Right lobe of liver (tissue), 4 donors: ENCODE results near the gene VPS37C.
"Not testable (repeated sequence)": the region's sequence is repeated elsewhere in the genome, so short reads cannot be mapped to it uniquely, and the experiment has no call there.

ENCODE experiments used
- CTCF ChIP-seq, 4 donors: fragments of 200-600 bp in 3 of 4; fragments of 450-650 bp in 1 of 4; IDR thresholded peaks; one replicate each; pipeline versions ENCODE4 v1.5.1 to v1.8.0; 2016 to 2022; ENCODE audit warnings: antibody characterized with exemption in 4 of 4, mild to moderate bottlenecking in 2 of 4
- POLR2A ChIP-seq: fragments of 450-650 bp; IDR thresholded peaks from one replicate; pipeline ENCODE4 v1.6.1; 2017; ENCODE audit warnings: antibody characterized with exemption, mild to moderate bottlenecking
- donor health status: DM: no; HTN: no; CAD: no.
- donor health status: DM: no; HTN: no; CAD: no.
- donor health status: DM: no; HTN: yes; CAD: no.

GRCh38 chr11:61207636-61208310 lies 46.5 kb upstream of the VPS37C start:
- not testable (repeated sequence) for TF ChIP-seq CTCF (IDR thresholded peaks at IDR 0.05); POLR2A
